GM10847 (cell line): Measurements from ENCODE around the gene KCNA3.

Experiments
- POLR2A ChIP-seq: IDR thresholded peaks from 2 replicates; pipeline ENCODE4 v1.6.1; 2011; ENCODE audit not compliant: insufficient read length; ENCODE audit errors: extremely low read depth

The KCNA3 gene

GRCh38 chr1:110689868-110690267 is 15.1 kb upstream of the KCNA3 start:
- TF ChIP-seq POLR2A = no peak

GRCh38 chr1:110688514-110688913 is 13.8 kb upstream of the KCNA3 start:
- no peak for TF ChIP-seq POLR2A

GRCh38 chr1:110687250-110687649 is 12.5 kb upstream of the KCNA3 start:
- TF ChIP-seq POLR2A = no peak

GRCh38 chr1:110686188-110686587 is 11.4 kb upstream of the KCNA3 start:
- TF ChIP-seq POLR2A = no peak

GRCh38 chr1:110684491-110684890 is 9.8 kb upstream of the KCNA3 start:
- no peak for TF ChIP-seq POLR2A

- no peak for TF ChIP-seq POLR2A
Measured at GRCh38 chr1:110682898-110683297, 8.2 kb upstream of the KCNA3 start.

- TF ChIP-seq POLR2A = no peak
Measured at GRCh38 chr1:110680036-110680735, 5.4 kb upstream of the KCNA3 start.

- TF ChIP-seq POLR2A = no peak
Measured at GRCh38 chr1:110677526-110677925, 2.8 kb upstream of the KCNA3 start.

- TF ChIP-seq POLR2A = no peak
Measured at GRCh38 chr1:110676970-110677369, 2.2 kb upstream of the KCNA3 start.

- no peak for TF ChIP-seq POLR2A
Measured at GRCh38 chr1:110675060-110675791, 486 bp upstream of the KCNA3 start.

- TF ChIP-seq POLR2A = no peak
Measured at GRCh38 chr1:110673805-110674336, 869 bp downstream of the KCNA3 start.

GRCh38 chr1:110673197-110673701 is 1.5 kb downstream of the KCNA3 start:
- TF ChIP-seq POLR2A = no peak

- no peak for TF ChIP-seq POLR2A
Measured at GRCh38 chr1:110672753-110673108, 2.0 kb downstream of the KCNA3 start.

GRCh38 chr1:110672001-110672752 is 2.6 kb downstream of the KCNA3 start:
- no peak for TF ChIP-seq POLR2A

GRCh38 chr1:110671361-110671760 is 3.4 kb downstream of the KCNA3 start:
- TF ChIP-seq POLR2A = no peak

- no peak for TF ChIP-seq POLR2A
Measured at GRCh38 chr1:110668549-110668948, 6.2 kb downstream of the KCNA3 start.
